ENCODE measurements around the gene SMLR1.
"Not testable (repeated sequence)": the region's sequence is repeated elsewhere in the genome, so short reads cannot be mapped to it uniquely, and the experiment has no call there.

Gene SMLR1

DNA sequence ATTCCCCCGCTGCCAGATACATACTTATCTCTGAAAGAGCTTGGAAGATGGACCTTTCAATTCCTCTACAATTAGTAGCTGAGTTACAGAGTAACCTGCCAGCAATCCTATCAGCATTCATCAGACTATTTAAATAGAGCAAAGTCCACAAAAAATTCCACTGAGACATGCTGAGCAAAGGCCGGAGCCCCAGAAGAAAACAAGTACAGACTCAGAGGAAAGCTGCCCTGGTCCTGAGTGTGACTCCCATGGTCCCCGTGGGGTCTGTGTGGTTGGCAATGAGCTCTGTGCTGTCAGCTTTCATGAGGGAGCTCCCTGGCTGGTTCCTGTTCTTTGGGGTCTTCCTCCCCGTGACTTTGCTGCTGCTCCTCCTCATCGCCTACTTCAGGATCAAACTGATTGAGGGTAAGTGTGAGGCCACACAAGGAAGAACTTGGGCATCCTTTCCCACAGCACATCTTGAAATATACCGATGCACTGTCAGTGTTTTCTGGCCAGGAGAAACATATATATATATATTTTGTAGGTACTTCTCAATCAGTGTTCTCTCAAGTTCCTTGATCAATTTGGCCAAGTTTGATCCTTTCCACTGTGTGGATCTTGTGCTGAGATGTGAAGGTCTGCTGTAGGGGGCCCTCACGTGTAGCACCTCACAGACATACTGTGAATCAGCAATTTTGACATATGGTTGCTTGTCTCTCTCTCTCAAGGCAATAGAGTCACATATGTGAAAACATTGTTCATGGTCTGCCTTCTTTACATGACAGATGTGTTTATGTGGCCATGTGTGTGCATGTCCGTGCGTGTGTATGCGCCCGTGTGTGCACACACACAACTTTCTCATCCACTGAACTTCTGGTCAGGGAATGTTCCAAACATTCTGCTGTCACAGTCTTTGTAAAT, at the start of gene SMLR1:
Gene SMLR1, plus strand, starts transcription at position 160 of the 903 bp plus-strand sequence. Its CDS starts 8 bp downstream, at position 168.
- in situ Hi-C loops (cut with MboI; ENCODE audit: low sequenced_read_pairs), result loop anchor here (25.0 kb wide), 1 partner anchor 790 kb away; no protein-coding TSS in a partner anchor

- in situ Hi-C loops (cut with MboI; ENCODE audit: low sequenced_read_pairs), result no loop called here
Measured at GRCh38 chr6:130778946-130779657, 48.1 kb upstream of the SMLR1 start.

GRCh38 chr6:130779658-130780033, 47.6 kb upstream of the SMLR1 start:
- in situ Hi-C loops (cut with MboI; ENCODE audit: low sequenced_read_pairs), result no loop called here

DNA sequence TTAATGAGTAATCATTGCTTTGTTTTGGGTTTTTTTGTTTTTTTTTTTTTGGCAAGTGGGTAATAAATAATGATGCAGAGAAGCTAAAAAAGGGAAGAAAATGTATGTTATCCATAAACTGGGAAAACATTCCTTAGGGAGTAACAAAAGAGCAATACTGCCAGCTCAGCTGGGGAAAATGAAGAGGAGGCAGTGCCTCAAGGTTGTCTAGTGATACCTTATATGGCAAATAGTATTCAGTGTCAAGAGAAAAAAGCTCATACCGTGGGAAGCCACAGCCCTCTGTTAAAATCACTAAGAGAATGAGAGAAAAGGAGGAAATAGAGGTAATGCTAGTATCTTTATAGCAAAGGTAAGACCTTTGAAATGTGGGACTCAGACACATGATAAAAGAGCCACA, 47.1 kb upstream of the SMLR1 start:
- in situ Hi-C loops (cut with MboI; ENCODE audit: low sequenced_read_pairs), result no loop called here

DNA sequence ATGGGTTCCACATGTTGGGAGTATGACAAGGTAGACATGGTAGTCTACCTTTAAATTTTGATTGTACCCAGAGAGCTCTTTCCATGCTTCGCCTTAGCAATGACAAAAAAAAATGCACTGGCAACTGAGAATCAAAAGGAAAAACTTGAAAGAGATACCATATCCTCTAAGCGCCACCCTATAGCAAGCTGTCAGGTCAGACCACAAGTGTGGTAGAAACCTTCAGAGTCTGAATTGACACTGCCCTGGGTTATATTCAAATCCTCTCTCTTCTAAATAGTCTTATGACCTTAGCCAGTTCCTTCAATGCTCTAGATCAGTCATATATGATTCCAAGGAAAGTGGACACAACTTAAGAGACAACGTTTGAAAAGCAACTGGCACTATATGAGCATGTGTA, 45.6 kb upstream of the SMLR1 start:
- in situ Hi-C loops (cut with MboI; ENCODE audit: low sequenced_read_pairs), result no loop called here

- in situ Hi-C loops (cut with MboI; ENCODE audit: low sequenced_read_pairs), result no loop called here
Measured at GRCh38 chr6:130783416-130784107, 43.6 kb upstream of the SMLR1 start.

DNA sequence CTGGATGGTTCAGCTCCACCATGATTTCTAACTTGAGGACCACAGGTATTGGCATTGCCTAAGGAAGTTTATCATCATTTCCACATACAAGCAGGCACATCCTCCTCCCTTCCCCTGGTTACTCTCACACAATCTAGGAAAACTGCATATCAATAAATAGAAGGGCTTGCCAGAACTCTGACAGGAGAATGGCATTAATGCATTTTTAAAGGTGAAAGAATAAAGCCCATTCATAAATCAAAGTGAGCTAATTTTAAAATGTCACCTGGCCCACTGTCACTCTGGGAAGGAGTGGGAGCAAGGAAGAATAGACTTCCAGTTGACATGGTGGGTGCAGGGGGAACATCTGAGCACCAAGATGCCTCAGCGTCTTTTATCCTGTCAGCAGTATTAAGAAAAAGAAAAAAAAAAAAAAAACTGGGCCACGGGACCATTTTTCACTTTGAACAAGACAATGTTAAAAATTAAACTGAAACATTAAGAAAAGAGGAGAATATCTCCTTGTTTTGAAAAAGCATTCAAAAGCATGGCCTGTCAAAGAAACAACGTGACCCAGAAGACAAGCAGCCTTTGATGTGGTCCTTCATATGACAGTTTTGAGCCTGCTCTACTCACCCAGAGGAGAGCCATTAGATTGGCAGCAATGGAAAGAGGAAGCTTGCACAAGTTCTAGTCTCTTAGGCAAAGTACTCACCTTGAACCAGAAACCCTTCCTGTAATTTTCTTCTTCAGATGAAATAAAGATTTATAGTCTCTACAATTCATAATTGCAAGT, 39.3 kb upstream of the SMLR1 start:
- in situ Hi-C loops (cut with MboI; ENCODE audit: low sequenced_read_pairs), result no loop called here

DNA sequence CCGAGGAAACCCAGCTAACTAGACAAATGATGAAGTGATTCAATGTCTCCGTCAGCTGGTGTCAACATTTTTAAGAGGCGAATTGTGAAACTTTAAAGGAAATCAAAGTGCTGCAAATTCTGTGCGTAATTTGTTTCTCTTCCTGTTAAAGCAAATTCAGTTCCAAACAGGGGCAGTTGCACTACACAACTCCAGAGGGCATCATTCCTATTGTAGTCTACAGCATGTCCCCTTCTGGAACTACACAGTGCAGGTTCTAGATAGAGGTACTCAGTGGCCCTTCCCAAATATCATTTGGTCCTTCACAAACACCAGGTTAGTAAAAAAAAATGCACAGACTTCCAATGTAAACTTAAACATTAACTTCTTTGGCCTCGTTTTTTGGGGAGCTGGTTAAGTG, 38.3 kb upstream of the SMLR1 start:
- in situ Hi-C loops (cut with MboI; ENCODE audit: low sequenced_read_pairs), result no loop called here

- in situ Hi-C loops (cut with MboI; ENCODE audit: low sequenced_read_pairs), result no loop called here
Measured at GRCh38 chr6:130794010-130794697, 33.1 kb upstream of the SMLR1 start.

DNA sequence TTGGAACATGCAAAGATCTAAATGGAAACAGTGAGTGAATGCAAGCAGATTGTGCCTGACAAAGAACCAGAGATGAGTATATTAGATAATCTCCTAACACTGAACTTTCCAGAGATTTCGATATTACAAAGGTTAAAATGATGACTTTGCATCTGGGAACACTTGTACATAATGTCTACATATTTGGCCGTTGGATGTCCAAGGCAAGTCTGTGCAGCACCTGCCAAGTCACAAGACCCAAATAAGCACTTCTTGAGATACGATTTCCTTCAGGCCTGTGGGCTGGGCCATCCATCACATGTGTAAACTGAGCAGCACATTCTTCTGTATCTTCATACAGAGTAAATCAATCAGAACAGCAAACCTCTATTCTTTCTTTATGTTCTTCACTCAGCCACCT, 32.5 kb upstream of the SMLR1 start:
- in situ Hi-C loops (cut with MboI; ENCODE audit: low sequenced_read_pairs), result no loop called here

DNA sequence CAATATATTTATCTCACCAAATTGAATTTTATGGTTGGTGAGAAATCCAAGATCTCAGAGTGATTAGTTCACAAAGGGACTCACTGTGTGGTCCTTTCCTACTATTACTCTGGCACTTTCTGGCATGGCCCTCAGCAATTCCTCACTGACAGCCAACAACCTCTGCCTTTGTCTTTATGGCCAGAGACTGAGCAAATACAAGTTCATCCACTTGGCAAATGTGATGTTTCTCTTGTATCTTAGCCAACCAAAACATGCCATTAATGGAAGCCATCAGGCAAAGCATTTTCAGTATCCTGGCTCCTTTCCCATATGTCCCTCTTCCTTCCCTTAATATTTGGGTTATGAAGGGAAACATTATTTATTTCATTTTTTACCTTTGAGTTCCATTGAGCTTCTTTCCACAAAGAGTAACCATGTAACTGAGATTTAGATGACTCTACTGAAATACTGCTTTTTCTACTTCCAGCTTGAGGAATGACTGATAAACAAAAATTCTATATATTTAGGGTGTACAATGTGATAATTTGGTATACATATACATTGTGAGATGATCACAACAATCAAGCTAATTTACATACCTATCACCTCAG, 30.8 kb upstream of the SMLR1 start:
- in situ Hi-C loops (cut with MboI; ENCODE audit: low sequenced_read_pairs), result no loop called here

- in situ Hi-C loops (cut with MboI; ENCODE audit: low sequenced_read_pairs), result no loop called here
Measured at GRCh38 chr6:130797061-130797460, 30.1 kb upstream of the SMLR1 start.

GRCh38 chr6:130801368-130801767, 25.8 kb upstream of the SMLR1 start:
- in situ Hi-C loops (cut with MboI; ENCODE audit: low sequenced_read_pairs), result not testable (repeated sequence)

DNA sequence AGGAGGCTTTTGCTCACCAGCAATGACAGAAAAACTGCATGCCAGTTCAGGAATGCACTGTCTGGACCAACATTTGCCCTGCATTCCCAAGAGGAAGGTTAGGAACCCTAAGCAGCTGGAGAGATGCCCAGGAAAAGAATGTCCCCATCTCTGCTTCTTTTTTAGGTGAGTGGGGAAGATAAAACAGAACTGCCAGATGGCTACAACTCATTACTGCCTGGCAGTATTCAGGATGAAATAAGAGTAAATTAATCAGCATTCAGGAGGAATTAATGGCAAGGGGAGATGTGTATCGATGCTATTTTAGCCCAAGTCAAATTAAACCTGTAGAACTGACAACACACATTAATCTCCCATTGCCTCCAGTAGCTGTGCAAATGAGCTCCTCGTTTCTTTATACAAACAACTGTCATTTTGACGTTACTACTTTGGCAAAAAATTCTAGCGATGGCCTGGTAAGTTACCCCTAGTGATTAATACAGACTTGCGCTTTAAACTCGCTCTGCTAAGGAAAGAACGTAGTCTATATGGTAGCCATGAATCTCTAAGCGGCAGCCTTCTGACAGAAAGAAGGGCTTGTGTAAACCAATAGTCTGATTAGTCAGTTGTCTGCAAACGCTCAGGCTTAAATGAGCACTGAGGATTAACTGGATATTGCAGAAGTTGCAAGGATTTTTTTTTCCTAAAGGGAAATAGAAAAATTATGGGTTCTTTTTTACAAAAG, 16.7 kb upstream of the SMLR1 start:
- in situ Hi-C loops (cut with MboI; ENCODE audit: low sequenced_read_pairs), result no loop called here

GRCh38 chr6:130811932-130812331, 15.3 kb upstream of the SMLR1 start:
- in situ Hi-C loops (cut with MboI; ENCODE audit: low sequenced_read_pairs), result no loop called here

DNA sequence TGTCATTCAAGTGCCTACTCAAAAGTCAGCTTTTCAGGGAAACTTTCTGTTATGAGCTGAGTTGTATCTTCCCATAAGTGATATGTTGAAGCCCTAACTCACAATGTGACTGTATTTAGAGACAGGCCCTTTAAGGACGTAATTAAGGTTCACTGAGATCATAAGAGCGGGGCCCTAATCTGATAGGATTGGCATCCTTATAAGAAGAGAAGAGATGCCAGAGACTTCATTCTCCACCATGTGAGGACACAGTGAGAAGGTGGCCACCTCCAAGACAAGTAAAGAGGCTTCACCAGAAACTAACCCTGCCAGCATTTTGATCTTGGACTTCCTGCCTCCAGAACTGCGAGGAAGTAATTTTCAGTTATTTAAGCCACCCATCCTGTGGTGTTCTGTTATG, 12.7 kb upstream of the SMLR1 start:
- in situ Hi-C loops (cut with MboI; ENCODE audit: low sequenced_read_pairs), result no loop called here

DNA sequence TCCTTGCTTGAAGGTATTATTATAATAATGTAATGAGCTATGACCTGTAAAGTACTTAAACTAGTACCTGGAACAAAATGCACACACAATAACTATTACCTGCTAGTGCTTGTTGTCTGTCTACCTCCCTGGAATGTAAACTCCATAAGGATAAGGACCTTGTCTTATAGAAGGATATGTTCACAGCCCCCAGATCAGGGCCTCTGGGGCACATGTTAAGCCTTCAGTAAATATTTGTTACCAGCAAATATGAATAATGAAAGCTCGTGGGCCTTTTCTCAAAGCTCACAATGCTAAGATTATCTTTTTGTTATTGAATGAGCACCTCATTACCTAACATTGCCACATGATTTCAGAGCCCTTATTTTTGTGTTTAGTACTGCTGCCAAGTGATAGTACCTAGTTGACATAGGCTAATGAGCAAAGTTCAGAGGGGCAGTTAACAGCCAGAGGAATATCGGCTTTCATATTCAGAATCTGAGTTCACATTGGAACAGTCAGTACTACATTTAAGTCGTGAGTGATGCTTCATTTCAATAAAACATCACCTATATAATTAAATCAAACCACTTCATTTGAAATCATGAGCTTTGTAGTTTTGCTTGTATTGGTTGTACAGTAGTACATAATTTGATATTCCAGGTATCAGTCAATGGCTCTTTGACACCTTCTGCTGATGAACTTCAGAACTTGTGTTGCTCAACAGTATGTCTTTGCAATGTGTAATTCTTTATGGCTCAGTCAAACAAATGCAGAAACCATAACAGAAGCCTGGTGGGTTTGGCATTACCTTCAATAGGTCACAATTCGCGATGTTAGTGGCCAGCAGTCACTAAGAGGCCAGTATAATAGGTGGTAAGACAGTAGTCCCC, 11.8 kb upstream of the SMLR1 start:
- in situ Hi-C loops (cut with MboI; ENCODE audit: low sequenced_read_pairs), result no loop called here

- in situ Hi-C loops (cut with MboI; ENCODE audit: low sequenced_read_pairs), result no loop called here
Measured at GRCh38 chr6:130822736-130823135, 4.5 kb upstream of the SMLR1 start.
